ENCODE data around the gene KLHL29.
A peak's percentile ranks its signal among the peaks of the same experiment; 100 is the strongest.

KLHL29 gene

GRCh38 chr2:23432531-23432930 is 47.6 kb downstream of the KLHL29 start:
- H3K27ac ChIP-seq (ENCODE audit: low read depth, low read length): peak overlapping the region; percentile 13
- no peak overlapping the region for H3K9ac ChIP-seq (ENCODE audit: low read length)
- H3K4me3 ChIP-seq (ENCODE audit: low read length): no peak overlapping the region
- no peaks in the 10 kb centered on the region for H3K36me3 ChIP-seq (ENCODE audit: control insufficient read depth, insufficient read depth, low read length)
- H3K4me1 ChIP-seq (ENCODE audit: control insufficient read depth, insufficient read depth, low read length): peaks cover 40% of the 10 kb centered on the region
- H3K27me3 ChIP-seq (ENCODE audit: control insufficient read depth, insufficient read depth, low read length): no peaks in the 10 kb centered on the region

DNA sequence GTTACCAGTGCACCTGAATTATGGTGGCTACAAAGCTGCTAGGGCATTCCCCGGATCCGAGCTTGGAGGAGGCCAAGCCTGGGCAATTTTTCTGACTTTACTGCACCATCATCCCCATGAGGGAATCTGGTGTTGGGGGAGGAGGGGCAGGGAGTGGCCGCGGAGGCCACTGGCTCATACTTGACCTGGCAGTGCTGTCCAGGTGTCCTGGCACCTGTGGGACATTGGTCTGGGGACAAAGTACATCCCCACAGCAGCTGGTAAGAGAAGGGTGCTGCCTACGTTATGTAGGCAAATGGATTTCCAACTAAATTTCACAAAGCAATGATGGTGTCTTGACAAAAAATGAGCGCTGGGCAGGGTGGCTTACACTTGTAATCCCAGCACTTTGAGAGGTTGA is 48.3 kb downstream of the KLHL29 start:
- H3K4me3 ChIP-seq (ENCODE audit: low read length): no peak overlapping the region
- H3K9ac ChIP-seq (ENCODE audit: low read length): no peak overlapping the region

DNA sequence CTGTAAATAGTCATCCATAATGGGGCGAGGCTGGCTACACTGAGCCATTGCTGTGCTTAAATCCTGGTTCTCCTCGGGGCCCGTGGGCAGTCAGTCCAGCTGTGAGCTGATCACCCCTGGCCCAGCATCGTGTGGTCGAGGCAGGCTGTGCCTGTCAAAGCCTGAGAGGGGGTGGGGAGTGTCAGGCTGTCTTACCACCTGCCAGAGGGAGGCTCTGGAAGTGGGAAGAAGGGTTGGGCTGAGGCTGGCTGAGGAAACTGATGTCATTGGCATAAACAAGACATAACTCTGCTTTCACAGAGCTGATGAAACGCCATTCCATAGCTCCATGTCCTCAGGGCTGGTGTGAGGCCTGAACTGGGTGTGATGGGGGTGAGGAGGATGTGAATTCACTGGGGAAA is 49.7 kb downstream of the KLHL29 start:
- Histone ChIP-seq H3K4me1 (ENCODE audit: control insufficient read depth, insufficient read depth, low read length) (peaks cover 40% of the 10 kb centered on the region), H3K4me3 (ENCODE audit: low read length) (peak overlapping the region; percentile 14), H3K27me3 (ENCODE audit: control insufficient read depth, insufficient read depth, low read length) (no peaks in the 10 kb centered on the region), H3K36me3 (ENCODE audit: control insufficient read depth, insufficient read depth, low read length) (no peaks in the 10 kb centered on the region), H3K27ac (ENCODE audit: low read depth, low read length) (peak overlapping the region; percentile 91), H3K9ac (ENCODE audit: low read length) (no peak overlapping the region)

More for the DNA sequence above, 48.3 kb downstream of the KLHL29 start:
- peaks cover 40% of the 10 kb centered on the region for H3K4me1 ChIP-seq (ENCODE audit: control insufficient read depth, insufficient read depth, low read length)
- no peaks in the 10 kb centered on the region for H3K36me3 ChIP-seq (ENCODE audit: control insufficient read depth, insufficient read depth, low read length)
- no peaks in the 10 kb centered on the region for H3K27me3 ChIP-seq (ENCODE audit: control insufficient read depth, insufficient read depth, low read length)
- no peak overlapping the region for H3K27ac ChIP-seq (ENCODE audit: low read depth, low read length)

- H3K27ac ChIP-seq (ENCODE audit: low read depth, low read length): peak overlapping the region; percentile 91
- no peak overlapping the region for H3K4me3 ChIP-seq (ENCODE audit: low read length)
- no peak overlapping the region for H3K9ac ChIP-seq (ENCODE audit: low read length)
- peaks cover 35% of the 10 kb centered on the region for H3K4me1 ChIP-seq (ENCODE audit: control insufficient read depth, insufficient read depth, low read length)
- H3K36me3 ChIP-seq (ENCODE audit: control insufficient read depth, insufficient read depth, low read length): no peaks in the 10 kb centered on the region
- no peaks in the 10 kb centered on the region for H3K27me3 ChIP-seq (ENCODE audit: control insufficient read depth, insufficient read depth, low read length)
Measured at GRCh38 chr2:23435250-23436035, 50.5 kb downstream of the KLHL29 start.

DNA sequence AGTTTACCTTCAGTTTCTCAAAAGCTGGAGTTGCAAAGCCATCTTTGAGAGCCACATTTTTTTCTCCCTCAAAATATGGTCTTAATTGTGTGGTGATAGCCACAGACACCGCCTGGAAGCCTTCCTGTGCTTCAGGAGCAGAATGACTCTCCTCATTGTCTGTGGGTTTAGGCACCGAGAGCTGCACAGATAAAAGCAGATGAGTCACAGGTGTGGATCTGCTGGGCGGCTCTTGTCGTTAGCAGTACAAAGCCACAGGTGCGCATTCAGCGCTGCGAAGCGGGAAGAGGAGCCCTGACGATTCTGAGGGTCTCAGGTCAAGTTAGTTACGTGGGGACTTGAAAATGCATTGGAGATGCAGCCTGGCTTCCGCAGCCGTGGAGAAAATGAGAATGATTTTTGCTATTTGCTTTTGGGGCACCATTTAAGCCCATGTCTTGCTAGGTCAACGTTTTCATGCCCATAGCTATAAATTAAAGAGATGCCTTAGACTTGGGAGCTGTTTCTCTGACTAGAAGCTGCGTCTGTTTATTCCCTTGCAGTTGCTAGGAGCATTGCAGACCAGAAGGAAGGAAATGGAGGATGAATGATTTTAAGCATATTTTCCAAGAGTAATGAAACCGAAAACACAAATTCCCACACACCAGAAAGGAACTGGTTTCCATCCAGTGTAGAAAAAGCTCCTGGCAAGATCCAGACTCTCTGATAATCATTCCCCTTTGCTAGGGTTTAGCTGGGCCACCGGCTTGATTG is 51.5 kb downstream of the KLHL29 start:
- H3K4me1 ChIP-seq (ENCODE audit: control insufficient read depth, insufficient read depth, low read length): peaks cover 33% of the 10 kb centered on the region
- H3K27ac ChIP-seq (ENCODE audit: low read depth, low read length): peak overlapping the region; percentile 91
- H3K27me3 ChIP-seq (ENCODE audit: control insufficient read depth, insufficient read depth, low read length): no peaks in the 10 kb centered on the region
- no peak overlapping the region for H3K4me3 ChIP-seq (ENCODE audit: low read length)
- H3K36me3 ChIP-seq (ENCODE audit: control insufficient read depth, insufficient read depth, low read length): no peaks in the 10 kb centered on the region
- H3K9ac ChIP-seq (ENCODE audit: low read length): no peak overlapping the region

- no peaks in the 10 kb centered on the region for H3K27me3 ChIP-seq (ENCODE audit: control insufficient read depth, insufficient read depth, low read length)
- no peak overlapping the region for H3K4me3 ChIP-seq (ENCODE audit: low read length)
- peaks cover 10% of the 10 kb centered on the region for H3K4me1 ChIP-seq (ENCODE audit: control insufficient read depth, insufficient read depth, low read length)
- no peak overlapping the region for H3K9ac ChIP-seq (ENCODE audit: low read length)
- H3K36me3 ChIP-seq (ENCODE audit: control insufficient read depth, insufficient read depth, low read length): no peaks in the 10 kb centered on the region
- no peak overlapping the region for H3K27ac ChIP-seq (ENCODE audit: low read depth, low read length)
Measured at GRCh38 chr2:23441414-23441813, 56.4 kb downstream of the KLHL29 start.

GRCh38 chr2:23445450-23445868 is 60.5 kb downstream of the KLHL29 start:
- no peaks in the 10 kb centered on the region for H3K27me3 ChIP-seq (ENCODE audit: control insufficient read depth, insufficient read depth, low read length)
- H3K27ac ChIP-seq (ENCODE audit: low read depth, low read length): no peak overlapping the region
- no peak overlapping the region for H3K9ac ChIP-seq (ENCODE audit: low read length)

DNA sequence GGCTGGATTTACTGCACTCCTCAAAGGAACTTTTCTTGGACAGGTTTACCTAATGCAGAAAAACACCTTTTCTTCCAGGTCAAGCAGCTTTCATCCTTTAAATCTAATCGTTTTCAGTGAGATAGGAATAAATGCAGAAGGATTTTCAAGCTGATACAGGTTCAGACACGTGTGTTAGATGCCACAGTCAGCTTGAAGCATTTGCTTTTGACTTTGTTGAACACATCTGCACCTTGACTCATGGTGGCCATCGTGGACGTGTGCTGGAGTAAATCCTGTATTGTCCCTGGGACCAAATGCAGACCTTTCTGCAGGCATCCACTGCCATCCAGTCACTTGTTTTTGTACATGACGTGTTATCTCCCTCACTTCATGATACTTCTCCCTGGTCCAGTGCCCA is 61.9 kb downstream of the KLHL29 start:
- H3K9ac ChIP-seq (ENCODE audit: low read length): no peak overlapping the region
- H3K4me1 ChIP-seq (ENCODE audit: control insufficient read depth, insufficient read depth, low read length): no peaks in the 10 kb centered on the region
- no peaks in the 10 kb centered on the region for H3K36me3 ChIP-seq (ENCODE audit: control insufficient read depth, insufficient read depth, low read length)
- no peak overlapping the region for H3K4me3 ChIP-seq (ENCODE audit: low read length)
- H3K27ac ChIP-seq (ENCODE audit: low read depth, low read length): no peak overlapping the region
- H3K27me3 ChIP-seq (ENCODE audit: control insufficient read depth, insufficient read depth, low read length): no peaks in the 10 kb centered on the region

More at GRCh38 chr2:23445450-23445868, 60.5 kb downstream of the KLHL29 start:
- Histone ChIP-seq H3K4me3 (ENCODE audit: low read length) (no peak overlapping the region), H3K4me1 (ENCODE audit: control insufficient read depth, insufficient read depth, low read length) (no peaks in the 10 kb centered on the region), H3K36me3 (ENCODE audit: control insufficient read depth, insufficient read depth, low read length) (no peaks in the 10 kb centered on the region)

DNA sequence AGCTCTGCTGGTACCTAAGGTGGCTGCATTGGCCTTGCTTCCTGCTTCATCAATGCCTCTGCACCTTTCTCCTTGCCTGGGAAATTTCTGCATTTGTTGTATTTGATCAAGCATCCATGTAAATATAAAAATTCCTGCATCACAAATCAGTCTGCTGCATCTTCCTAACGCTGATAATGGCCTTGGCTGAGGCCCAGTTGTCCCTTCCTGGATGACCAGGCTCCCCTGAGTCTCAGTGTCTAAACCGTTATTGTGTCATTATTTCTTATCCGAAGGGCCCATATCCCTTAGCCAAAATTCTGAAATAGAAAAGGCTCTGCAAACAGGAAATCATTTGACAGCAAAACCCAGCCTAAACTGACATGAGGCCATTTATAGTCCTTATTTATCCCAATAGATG is 62.4 kb downstream of the KLHL29 start:
- no peaks in the 10 kb centered on the region for H3K36me3 ChIP-seq (ENCODE audit: control insufficient read depth, insufficient read depth, low read length)
- no peak overlapping the region for H3K4me3 ChIP-seq (ENCODE audit: low read length)
- no peak overlapping the region for H3K9ac ChIP-seq (ENCODE audit: low read length)
- H3K4me1 ChIP-seq (ENCODE audit: control insufficient read depth, insufficient read depth, low read length): peaks cover 3% of the 10 kb centered on the region
- H3K27ac ChIP-seq (ENCODE audit: low read depth, low read length): no peak overlapping the region
- no peaks in the 10 kb centered on the region for H3K27me3 ChIP-seq (ENCODE audit: control insufficient read depth, insufficient read depth, low read length)

- Histone ChIP-seq H3K27me3 (ENCODE audit: control insufficient read depth, insufficient read depth, low read length) (no peaks in the 10 kb centered on the region), H3K36me3 (ENCODE audit: control insufficient read depth, insufficient read depth, low read length) (no peaks in the 10 kb centered on the region), H3K4me3 (ENCODE audit: low read length) (no peak overlapping the region), H3K27ac (ENCODE audit: low read depth, low read length) (no peak overlapping the region), H3K4me1 (ENCODE audit: control insufficient read depth, insufficient read depth, low read length) (peaks cover 13% of the 10 kb centered on the region), H3K9ac (ENCODE audit: low read length) (no peak overlapping the region)
Measured at GRCh38 chr2:23448906-23449305, 63.9 kb downstream of the KLHL29 start.

DNA sequence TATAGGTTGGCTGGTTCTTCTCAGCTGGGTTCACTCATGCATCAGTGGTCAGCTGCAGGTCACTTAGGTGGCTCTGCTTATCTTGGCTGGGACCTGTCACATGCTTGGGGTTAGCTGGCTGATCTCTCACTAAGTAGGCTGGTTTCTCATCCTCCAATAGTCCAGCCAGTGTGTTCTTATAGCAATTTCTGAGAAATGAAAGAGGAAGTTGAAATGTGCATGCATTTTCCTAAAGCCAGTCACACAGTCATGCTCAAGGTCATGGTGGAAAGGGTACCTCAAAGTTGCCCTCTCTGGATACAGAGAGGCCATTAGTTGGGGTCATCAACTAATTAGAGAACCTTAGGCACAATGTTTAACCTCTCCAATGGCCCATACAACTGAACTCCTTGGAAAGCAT is 64.4 kb downstream of the KLHL29 start:
- no peak overlapping the region for H3K9ac ChIP-seq (ENCODE audit: low read length)
- H3K27me3 ChIP-seq (ENCODE audit: control insufficient read depth, insufficient read depth, low read length): no peaks in the 10 kb centered on the region
- no peak overlapping the region for H3K4me3 ChIP-seq (ENCODE audit: low read length)
- peaks cover 15% of the 10 kb centered on the region for H3K4me1 ChIP-seq (ENCODE audit: control insufficient read depth, insufficient read depth, low read length)
- no peak overlapping the region for H3K27ac ChIP-seq (ENCODE audit: low read depth, low read length)
- no peaks in the 10 kb centered on the region for H3K36me3 ChIP-seq (ENCODE audit: control insufficient read depth, insufficient read depth, low read length)

- H3K4me3 ChIP-seq (ENCODE audit: low read length): no peak overlapping the region
- no peaks in the 10 kb centered on the region for H3K36me3 ChIP-seq (ENCODE audit: control insufficient read depth, insufficient read depth, low read length)
- H3K27ac ChIP-seq (ENCODE audit: low read depth, low read length): no peak overlapping the region
- peaks cover 15% of the 10 kb centered on the region for H3K4me1 ChIP-seq (ENCODE audit: control insufficient read depth, insufficient read depth, low read length)
- H3K9ac ChIP-seq (ENCODE audit: low read length): no peak overlapping the region
- no peaks in the 10 kb centered on the region for H3K27me3 ChIP-seq (ENCODE audit: control insufficient read depth, insufficient read depth, low read length)
Measured at GRCh38 chr2:23449831-23450331, 64.9 kb downstream of the KLHL29 start.
